IgD-negative memory B cell (primary cell): ENCODE measurements around the gene EPN2. TPM values are rescaled to one million over a fixed set of nuclear protein-coding genes. Genes with fewer than 3 reads are reported as not detected.

Experiments
- H3K27ac Mint-ChIP-seq, 3 donors: one replicate each; pipeline ENCODE4 v1.8.0; 2020 to 2022; ENCODE audit warnings: mild to moderate bottlenecking in 3 of 3, mixed read lengths in 3 of 3, moderate library complexity in 1 of 3
- H3K27me3 Mint-ChIP-seq: one replicate; pipeline ENCODE4 v1.8.0; 2021; ENCODE audit warnings: mixed read lengths
- H3K36me3 Mint-ChIP-seq: one replicate; pipeline ENCODE4 v1.8.0; 2020; ENCODE audit warnings: mild to moderate bottlenecking, mixed read lengths
- H3K4me1 Mint-ChIP-seq, 3 donors: one replicate each; pipeline ENCODE4 v1.8.0; 2020 to 2022; ENCODE audit warnings: mixed read lengths in 3 of 3, mild to moderate bottlenecking in 1 of 3
- H3K4me3 Mint-ChIP-seq, 4 donors: one replicate each; pipeline ENCODE4 v1.8.0; 2020 to 2022; ENCODE audit warnings: mild to moderate bottlenecking in 4 of 4, mixed read lengths in 4 of 4, moderate library complexity in 3 of 4
- H3K9me3 Mint-ChIP-seq, 3 donors: one replicate each; pipeline ENCODE4 v1.8.0; 2020 to 2021; ENCODE audit warnings: mixed read lengths in 3 of 3, mild to moderate bottlenecking in 1 of 3
- polyA plus RNA-seq: library from polyadenylated mRNA; unstranded; fragments of 300-500 nt; fragmentation: Illumina TruSeq; gene quantifications from one replicate; pipeline ENCODE4 v1.2.3, GENCODE V29; 2021

The EPN2 gene
- polyA plus RNA-seq, 1 donor from 2014 or later = 16.4 TPM

GRCh38 chr17:19303367-19303776 lies 66.2 kb downstream of the EPN2 start:
- Mint-ChIP-seq H3K4me3 (peak overlapping the region in 3 of 4 donors; percentile 8 to 63 (median 60)), H3K9me3 (no peaks in the 10 kb centered on the region), H3K27me3 (peaks cover 1% of the 10 kb centered on the region), H3K36me3 (no peaks in the 10 kb centered on the region), H3K4me1 (peaks cover 39 to 53% (median 46%) of the 10 kb centered on the region in 3 donors), H3K27ac (peak overlapping the region in 2 of 3 donors; percentile 24 to 40)

GRCh38 chr17:19304209-19304608 lies 67.0 kb downstream of the EPN2 start:
- Mint-ChIP-seq H3K27me3 (peaks cover 1% of the 10 kb centered on the region), H3K9me3 (no peaks in the 10 kb centered on the region), H3K4me1 (peaks cover 41 to 55% (median 46%) of the 10 kb centered on the region in 3 donors), H3K4me3 (peak overlapping the region in 2 of 4 donors; percentile 56 to 85), H3K27ac (peak overlapping the region; percentile 24 to 46 (median 40)), H3K36me3 (no peaks in the 10 kb centered on the region)

GRCh38 chr17:19304751-19305150 lies 67.6 kb downstream of the EPN2 start:
- Mint-ChIP-seq H3K4me3 (peak overlapping the region in 2 of 4 donors; percentile 11 to 85), H3K9me3 (no peaks in the 10 kb centered on the region), H3K36me3 (no peaks in the 10 kb centered on the region), H3K4me1 (peaks cover 41 to 55% (median 46%) of the 10 kb centered on the region in 3 donors), H3K27ac (peak overlapping the region in 2 of 3 donors; percentile 24 to 74), H3K27me3 (peaks cover 1% of the 10 kb centered on the region)

GRCh38 chr17:19305256-19305655 lies 68.1 kb downstream of the EPN2 start:
- Mint-ChIP-seq H3K27me3 (peaks cover 1% of the 10 kb centered on the region), H3K4me1 (peaks cover 41 to 55% (median 46%) of the 10 kb centered on the region in 3 donors), H3K27ac (peak overlapping the region; percentile 74 to 98 (median 89))

GRCh38 chr17:19305761-19306159 lies 68.6 kb downstream of the EPN2 start:
- no peaks in the 10 kb centered on the region for H3K36me3 Mint-ChIP-seq
- H3K27ac Mint-ChIP-seq = peak overlapping the region; percentile 74 to 98 (median 89)
- H3K9me3 Mint-ChIP-seq = no peaks in the 10 kb centered on the region
- peaks cover 1% of the 10 kb centered on the region for H3K27me3 Mint-ChIP-seq
- H3K4me1 Mint-ChIP-seq = peaks cover 41 to 55% (median 46%) of the 10 kb centered on the region in 3 donors
- peak overlapping the region in 3 of 4 donors; percentile 0 to 81 (median 76) for H3K4me3 Mint-ChIP-seq

More at GRCh38 chr17:19305256-19305655, 68.1 kb downstream of the EPN2 start:
- Mint-ChIP-seq H3K36me3 (no peaks in the 10 kb centered on the region), H3K9me3 (no peaks in the 10 kb centered on the region), H3K4me3 (peak overlapping the region in 3 of 4 donors; percentile 11 to 57 (median 21))

- H3K27ac Mint-ChIP-seq = peak overlapping the region; percentile 13 to 98 (median 89)
- H3K36me3 Mint-ChIP-seq = peaks cover under 1% of the 10 kb centered on the region
- peaks cover 41 to 53% (median 46%) of the 10 kb centered on the region in 3 donors for H3K4me1 Mint-ChIP-seq
- peaks cover 1% of the 10 kb centered on the region for H3K27me3 Mint-ChIP-seq
- no peaks in the 10 kb centered on the region for H3K9me3 Mint-ChIP-seq
- H3K4me3 Mint-ChIP-seq = peak overlapping the region; percentile 0 to 81 (median 60)
Observed at GRCh38 chr17:19306160-19307111, 69.3 kb downstream of the EPN2 start.

- Mint-ChIP-seq H3K27ac (peak overlapping the region in 1 of 3 donors; percentile 85), H3K4me1 (peaks cover 40 to 51% (median 45%) of the 10 kb centered on the region in 3 donors), H3K4me3 (no peak overlapping the region)
Observed at GRCh38 chr17:19307521-19307920, 70.4 kb downstream of the EPN2 start.

GRCh38 chr17:19308398-19308797 lies 71.2 kb downstream of the EPN2 start:
- H3K4me3 Mint-ChIP-seq = peak overlapping the region in 1 of 4 donors; percentile 60
- H3K27me3 Mint-ChIP-seq = peaks cover 1% of the 10 kb centered on the region
- no peaks in the 10 kb centered on the region for H3K9me3 Mint-ChIP-seq
- H3K36me3 Mint-ChIP-seq = peaks cover 7% of the 10 kb centered on the region
- peaks cover 32 to 42% (median 37%) of the 10 kb centered on the region in 3 donors for H3K4me1 Mint-ChIP-seq
- peak overlapping the region in 2 of 3 donors; percentile 43 to 85 for H3K27ac Mint-ChIP-seq

More at GRCh38 chr17:19307521-19307920, 70.4 kb downstream of the EPN2 start:
- Mint-ChIP-seq H3K27me3 (peaks cover 1% of the 10 kb centered on the region), H3K36me3 (peaks cover 4% of the 10 kb centered on the region), H3K9me3 (no peaks in the 10 kb centered on the region)

- Mint-ChIP-seq H3K27ac (no peak overlapping the region), H3K9me3 (no peaks in the 10 kb centered on the region), H3K4me3 (no peak overlapping the region), H3K27me3 (peaks cover 1% of the 10 kb centered on the region), H3K36me3 (peaks cover 10% of the 10 kb centered on the region), H3K4me1 (peaks cover 25 to 32% (median 28%) of the 10 kb centered on the region in 3 donors)
Observed at GRCh38 chr17:19309701-19310100, 72.5 kb downstream of the EPN2 start.

GRCh38 chr17:19310151-19310550 lies 73.0 kb downstream of the EPN2 start:
- H3K9me3 Mint-ChIP-seq = no peaks in the 10 kb centered on the region
- no peak overlapping the region for H3K4me3 Mint-ChIP-seq
- H3K36me3 Mint-ChIP-seq = peaks cover 10% of the 10 kb centered on the region
- H3K27ac Mint-ChIP-seq = no peak overlapping the region
- H3K4me1 Mint-ChIP-seq = peaks cover 23 to 30% (median 25%) of the 10 kb centered on the region in 3 donors
- H3K27me3 Mint-ChIP-seq = peaks cover 1% of the 10 kb centered on the region

GRCh38 chr17:19311016-19311415 lies 73.8 kb downstream of the EPN2 start:
- H3K4me1 Mint-ChIP-seq = peaks cover 16 to 21% (median 18%) of the 10 kb centered on the region in 3 donors
- H3K36me3 Mint-ChIP-seq = peaks cover 10% of the 10 kb centered on the region
- no peak overlapping the region for H3K27ac Mint-ChIP-seq
- H3K9me3 Mint-ChIP-seq = no peaks in the 10 kb centered on the region
- H3K27me3 Mint-ChIP-seq = peaks cover 1% of the 10 kb centered on the region
- no peak overlapping the region for H3K4me3 Mint-ChIP-seq

GRCh38 chr17:19311421-19312215 lies 74.5 kb downstream of the EPN2 start:
- H3K27ac Mint-ChIP-seq = no peak overlapping the region
- H3K9me3 Mint-ChIP-seq = no peaks in the 10 kb centered on the region
- peaks cover 10% of the 10 kb centered on the region for H3K36me3 Mint-ChIP-seq
- no peak overlapping the region for H3K4me3 Mint-ChIP-seq
- peaks cover 10 to 15% (median 12%) of the 10 kb centered on the region in 3 donors for H3K4me1 Mint-ChIP-seq
- H3K27me3 Mint-ChIP-seq = no peaks in the 10 kb centered on the region

- no peak overlapping the region for H3K4me3 Mint-ChIP-seq
Observed at GRCh38 chr17:19312406-19312805, 75.2 kb downstream of the EPN2 start.

GRCh38 chr17:19313066-19313745 lies 76.0 kb downstream of the EPN2 start:
- no peaks in the 10 kb centered on the region for H3K9me3 Mint-ChIP-seq
- no peak overlapping the region for H3K4me3 Mint-ChIP-seq
- H3K27ac Mint-ChIP-seq = peak overlapping the region in 1 of 3 donors; percentile 23
- no peaks in the 10 kb centered on the region for H3K27me3 Mint-ChIP-seq
- H3K4me1 Mint-ChIP-seq = peaks cover 8 to 12% (median 10%) of the 10 kb centered on the region in 3 donors
- H3K36me3 Mint-ChIP-seq = peaks cover 10% of the 10 kb centered on the region

More at GRCh38 chr17:19312406-19312805, 75.2 kb downstream of the EPN2 start:
- Mint-ChIP-seq H3K27me3 (no peaks in the 10 kb centered on the region), H3K4me1 (peaks cover 10 to 16% (median 13%) of the 10 kb centered on the region in 3 donors), H3K36me3 (peaks cover 10% of the 10 kb centered on the region), H3K9me3 (no peaks in the 10 kb centered on the region), H3K27ac (peak overlapping the region in 1 of 3 donors; percentile 23)
